Suprapubic skin (tissue), 4 donors: Measurements from ENCODE around the gene MUC5AC. TPM values are rescaled to one million over a fixed set of nuclear protein-coding genes. Genes with fewer than 3 reads are reported as not detected.
"Not testable (repeated sequence)": the region's sequence is repeated elsewhere in the genome, so short reads cannot be mapped to it uniquely, and the experiment has no call there.

Experiments used
- DNase-seq, 2 donors: peaks; one replicate each; pipeline ENCODE4 v3.0.0-alpha.2; 2019; ENCODE audit warnings: low spot score in 2 of 2
- H3K27ac ChIP-seq: fragments of 200-600 bp; sonication (generic); one replicate; pipeline ENCODE4 v1.5.1; 2019
- H3K27me3 ChIP-seq: fragments of 200-600 bp; sonication (generic); one replicate; pipeline ENCODE4 v1.5.1; 2019
- H3K36me3 ChIP-seq: fragments of 200-600 bp; sonication (generic); one replicate; pipeline ENCODE4 v1.5.1; 2019
- H3K4me1 ChIP-seq: fragments of 200-600 bp; sonication (generic); one replicate; pipeline ENCODE4 v1.5.1; 2019
- H3K4me3 ChIP-seq: fragments of 200-600 bp; sonication (generic); one replicate; pipeline ENCODE4 v1.5.1; 2019; ENCODE audit warnings: mild to moderate bottlenecking
- H3K9me3 ChIP-seq: fragments of 200-600 bp; sonication (generic); one replicate; pipeline ENCODE4 v1.5.1; 2019
- CTCF ChIP-seq, 2 donors: fragments of 200-600 bp in 1 of 2; fragments of 450-650 bp in 1 of 2; sonication (generic) in 1 of 2; IDR thresholded peaks; one replicate each; pipeline ENCODE4 v1.5.1; 2016 to 2019; ENCODE audit warnings: antibody characterized with exemption in 2 of 2, mild to moderate bottlenecking in 1 of 2, moderate library complexity in 1 of 2
- EP300 ChIP-seq: sonication (generic); formaldehyde crosslinking; IDR thresholded peaks from one replicate; pipeline ENCODE4 v1.6.1; 2017; ENCODE audit warnings: antibody characterized with exemption
- POLR2A ChIP-seq, 2 donors: fragments of 450-650 bp; IDR thresholded peaks; one replicate each; pipeline ENCODE4 v1.6.1; 2017; ENCODE audit warnings: antibody characterized with exemption in 2 of 2, mild to moderate bottlenecking in 2 of 2, moderate library complexity in 2 of 2
- POLR2AphosphoS5 ChIP-seq, 3 donors: sonication (generic); formaldehyde crosslinking; IDR thresholded peaks; one replicate each; pipeline ENCODE4 v1.6.1; 2017; ENCODE audit warnings: antibody characterized with exemption in 3 of 3
- WGBS: methylation state at CpG from one replicate; pipeline ENCODE4 v1.1.5; 2018; 5-methylcytosine and 5-hydroxymethylcytosine counted together
- total RNA-seq, 4 donors: library from RNA; depleted of rRNA; stranded (reverse); fragments of >200 nt; gene quantifications; one replicate each; pipeline ENCODE4 v1.1.0, GENCODE V29; 2016

The MUC5AC gene
- total RNA-seq, 4 donors from 2014 or later: not detected

- H3K9me3 ChIP-seq: no peaks in the 10 kb centered on the region
- H3K27ac ChIP-seq: no peak overlapping the region
- WGBS: 87% methylated on average over 10 of the region's 28 CpGs
- peak; percentile 49 to 71 for DNase-seq
- peaks cover 75% of the 10 kb centered on the region for H3K27me3 ChIP-seq
- H3K4me1 ChIP-seq: no peaks in the 10 kb centered on the region
- no peaks in the 10 kb centered on the region for H3K36me3 ChIP-seq
- no peak overlapping the region for H3K4me3 ChIP-seq
- TF ChIP-seq CTCF (IDR thresholded peaks at IDR 0.05) (no peak), EP300 (no peak), POLR2A (IDR thresholded peaks at IDR 0.05) (no peak), POLR2AphosphoS5 (IDR thresholded peaks at IDR 0.05) (no peak)
Measured at GRCh38 chr11:1162491-1163311, 4.9 kb downstream of the MUC5AC start.

GRCh38 chr11:1163321-1163910 lies 5.7 kb downstream of the MUC5AC start:
- H3K27me3 ChIP-seq: peaks cover 68% of the 10 kb centered on the region
- TF ChIP-seq EP300 (no peak), CTCF (IDR thresholded peaks at IDR 0.05) (no peak), POLR2A (IDR thresholded peaks at IDR 0.05) (no peak), POLR2AphosphoS5 (IDR thresholded peaks at IDR 0.05) (no peak)
- DNase-seq: peak; percentile 46 to 75
- H3K4me3 ChIP-seq: no peak overlapping the region
- 81% methylated on average over 7 of the region's 13 CpGs for WGBS
- H3K4me1 ChIP-seq: no peaks in the 10 kb centered on the region
- H3K27ac ChIP-seq: no peak overlapping the region
- no peaks in the 10 kb centered on the region for H3K9me3 ChIP-seq
- H3K36me3 ChIP-seq: no peaks in the 10 kb centered on the region

GRCh38 chr11:1163911-1164735 lies 6.4 kb downstream of the MUC5AC start:
- H3K27me3 ChIP-seq: peaks cover 61% of the 10 kb centered on the region
- no peak for TF ChIP-seq POLR2A (IDR thresholded peaks at IDR 0.05)
- no peak for TF ChIP-seq EP300
- TF ChIP-seq CTCF (IDR thresholded peaks at IDR 0.05): no peak
- no peak for TF ChIP-seq POLR2AphosphoS5 (IDR thresholded peaks at IDR 0.05)
- no CpG with 5 or more reads among the region's 28 CpGs for WGBS
- no peak overlapping the region for H3K4me3 ChIP-seq
- H3K27ac ChIP-seq: no peak overlapping the region
- no peaks in the 10 kb centered on the region for H3K36me3 ChIP-seq
- DNase-seq: peak; percentile 46 to 76
- H3K4me1 ChIP-seq: no peaks in the 10 kb centered on the region
- H3K9me3 ChIP-seq: no peaks in the 10 kb centered on the region

- not testable (repeated sequence) for H3K4me3 ChIP-seq, H3K27ac ChIP-seq, H3K9me3 ChIP-seq, H3K36me3 ChIP-seq, H3K4me1 ChIP-seq
- WGBS: 18% methylated on average over 2 of the region's 10 CpGs
- DNase-seq: peak in 1 of 2 donors; percentile 22
- H3K27me3 ChIP-seq: peaks cover 59% of the 10 kb centered on the region
Measured at GRCh38 chr11:1164779-1165255, 7.1 kb downstream of the MUC5AC start.

- WGBS: 80% methylated on average over 6 of the region's 30 CpGs
- peaks cover 53% of the 10 kb centered on the region for H3K27me3 ChIP-seq
- peak; percentile 48 to 75 for DNase-seq
- H3K4me3 ChIP-seq: no peak overlapping the region
- no peak overlapping the region for H3K27ac ChIP-seq
- H3K4me1 ChIP-seq: no peaks in the 10 kb centered on the region
- H3K9me3 ChIP-seq: no peaks in the 10 kb centered on the region
- TF ChIP-seq POLR2A (IDR thresholded peaks at IDR 0.05): no peak
- TF ChIP-seq EP300: no peak
- TF ChIP-seq CTCF (IDR thresholded peaks at IDR 0.05): no peak
- TF ChIP-seq POLR2AphosphoS5 (IDR thresholded peaks at IDR 0.05): no peak
- no peaks in the 10 kb centered on the region for H3K36me3 ChIP-seq
Measured at GRCh38 chr11:1165256-1166041, 7.7 kb downstream of the MUC5AC start.
